ENCODE results near the gene OLFM3.

The OLFM3 gene

GRCh38 chr1:101841824-101842223, 154.9 kb downstream of the OLFM3 start:
- no peaks in the 10 kb centered on the region for H3K4me1 ChIP-seq (ENCODE audit: insufficient read depth, poor library complexity, severe bottlenecking)
- ATAC-seq (ENCODE audit: low read depth) (no peak), DNase-seq (ENCODE audit: low spot score) (no peak)
- H3K4me3 ChIP-seq (ENCODE audit: severe bottlenecking), result no peak overlapping the region
- H3K27ac ChIP-seq (ENCODE audit: poor library complexity, severe bottlenecking), result no peak overlapping the region
- no peaks in the 10 kb centered on the region for H3K9me3 ChIP-seq (ENCODE audit: severe bottlenecking)
- TF ChIP-seq CTCF (IDR thresholded peaks at IDR 0.05; ENCODE audit: poor library complexity, severe bottlenecking), result no peak
- no peaks in the 10 kb centered on the region for H3K36me3 ChIP-seq (ENCODE audit: low read depth)
- H3K27me3 ChIP-seq (ENCODE audit: insufficient read depth, poor library complexity, severe bottlenecking), result peaks cover 14% of the 10 kb centered on the region

- ATAC-seq (ENCODE audit: low read depth), result no peak
- no peaks in the 10 kb centered on the region for H3K4me1 ChIP-seq (ENCODE audit: insufficient read depth, poor library complexity, severe bottlenecking)
- no peaks in the 10 kb centered on the region for H3K9me3 ChIP-seq (ENCODE audit: severe bottlenecking)
- no peaks in the 10 kb centered on the region for H3K27me3 ChIP-seq (ENCODE audit: insufficient read depth, poor library complexity, severe bottlenecking)
- no peak overlapping the region for H3K4me3 ChIP-seq (ENCODE audit: severe bottlenecking)
- H3K36me3 ChIP-seq (ENCODE audit: low read depth), result no peaks in the 10 kb centered on the region
- DNase-seq (ENCODE audit: low spot score), result no peak
- TF ChIP-seq CTCF (IDR thresholded peaks at IDR 0.05; ENCODE audit: poor library complexity, severe bottlenecking), result no peak
- no peak overlapping the region for H3K27ac ChIP-seq (ENCODE audit: poor library complexity, severe bottlenecking)
These were observed 160.7 kb downstream of the OLFM3 start for GRCh38 chr1:101835988-101836387.

GRCh38 chr1:101833312-101833711, 163.4 kb downstream of the OLFM3 start:
- Histone ChIP-seq H3K4me3 (ENCODE audit: severe bottlenecking) (no peak overlapping the region), H3K27ac (ENCODE audit: poor library complexity, severe bottlenecking) (no peak overlapping the region), H3K9me3 (ENCODE audit: severe bottlenecking) (no peaks in the 10 kb centered on the region), H3K36me3 (ENCODE audit: low read depth) (no peaks in the 10 kb centered on the region), H3K27me3 (ENCODE audit: insufficient read depth, poor library complexity, severe bottlenecking) (no peaks in the 10 kb centered on the region), H3K4me1 (ENCODE audit: insufficient read depth, poor library complexity, severe bottlenecking) (no peaks in the 10 kb centered on the region)
- 0 out of 3 replicates have a peak, but pooled peaks have one; percentile 40 for ATAC-seq (ENCODE audit: low read depth)
- no peak for DNase-seq (ENCODE audit: low spot score)
- no peak for TF ChIP-seq CTCF (IDR thresholded peaks at IDR 0.05; ENCODE audit: poor library complexity, severe bottlenecking)

DNA sequence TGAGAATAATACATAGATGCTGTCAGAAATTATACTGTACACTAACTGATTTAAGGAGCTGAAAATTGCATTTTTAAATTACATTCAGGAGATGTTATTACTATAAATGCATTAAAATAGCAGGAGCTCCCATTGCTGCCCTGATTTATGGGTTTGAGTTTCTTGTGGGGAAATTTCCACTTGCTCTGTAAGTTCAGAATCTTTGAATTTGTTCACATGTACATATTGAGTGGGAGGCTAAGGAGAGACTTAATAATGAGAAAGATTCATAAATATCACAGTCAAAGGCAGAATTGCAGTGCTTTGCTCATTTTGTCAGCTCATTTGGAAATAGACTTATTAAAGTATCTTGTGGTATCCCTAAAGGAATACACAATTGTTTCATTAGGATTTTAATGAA, 170.3 kb downstream of the OLFM3 start:
- H3K36me3 ChIP-seq (ENCODE audit: low read depth), result no peaks in the 10 kb centered on the region
- H3K4me1 ChIP-seq (ENCODE audit: insufficient read depth, poor library complexity, severe bottlenecking), result no peaks in the 10 kb centered on the region
- TF ChIP-seq CTCF (IDR thresholded peaks at IDR 0.05; ENCODE audit: poor library complexity, severe bottlenecking), result no peak
- H3K27me3 ChIP-seq (ENCODE audit: insufficient read depth, poor library complexity, severe bottlenecking), result peaks cover 6% of the 10 kb centered on the region
- H3K4me3 ChIP-seq (ENCODE audit: severe bottlenecking), result no peak overlapping the region
- H3K27ac ChIP-seq (ENCODE audit: poor library complexity, severe bottlenecking), result no peak overlapping the region
- no peaks in the 10 kb centered on the region for H3K9me3 ChIP-seq (ENCODE audit: severe bottlenecking)
- DNase-seq (ENCODE audit: low spot score), result no peak
- no peak for ATAC-seq (ENCODE audit: low read depth)

- peak; percentile 70; the same call in 2 of the 3 replicates for ATAC-seq (ENCODE audit: low read depth)
These were observed 176.7 kb downstream of the OLFM3 start for GRCh38 chr1:101820071-101820470.

More at GRCh38 chr1:101820071-101820470, 176.7 kb downstream of the OLFM3 start:
- no peak overlapping the region for H3K27ac ChIP-seq (ENCODE audit: poor library complexity, severe bottlenecking)
- no peak for DNase-seq (ENCODE audit: low spot score)
- H3K27me3 ChIP-seq (ENCODE audit: insufficient read depth, poor library complexity, severe bottlenecking), result peaks cover 21% of the 10 kb centered on the region
- H3K36me3 ChIP-seq (ENCODE audit: low read depth), result no peaks in the 10 kb centered on the region
- no peak overlapping the region for H3K4me3 ChIP-seq (ENCODE audit: severe bottlenecking)
- TF ChIP-seq CTCF (IDR thresholded peaks at IDR 0.05; ENCODE audit: poor library complexity, severe bottlenecking), result peak; percentile 70
- no peaks in the 10 kb centered on the region for H3K9me3 ChIP-seq (ENCODE audit: severe bottlenecking)
- H3K4me1 ChIP-seq (ENCODE audit: insufficient read depth, poor library complexity, severe bottlenecking), result no peaks in the 10 kb centered on the region
